Activated CD4-positive, CD25-positive, alpha-beta regulatory T cell treated with anti-CD3 and anti-CD28 coated beads, Interleukin-2, amount 50 U/mL, for 16 hours (primary cell): ENCODE data around the gene TMEM130.

Experiments
- DNase-seq: peaks from one replicate; pipeline ENCODE4 v3.0.0-alpha.2; 2020; ENCODE audit warnings: low read depth, low spot score

Gene TMEM130

DNA sequence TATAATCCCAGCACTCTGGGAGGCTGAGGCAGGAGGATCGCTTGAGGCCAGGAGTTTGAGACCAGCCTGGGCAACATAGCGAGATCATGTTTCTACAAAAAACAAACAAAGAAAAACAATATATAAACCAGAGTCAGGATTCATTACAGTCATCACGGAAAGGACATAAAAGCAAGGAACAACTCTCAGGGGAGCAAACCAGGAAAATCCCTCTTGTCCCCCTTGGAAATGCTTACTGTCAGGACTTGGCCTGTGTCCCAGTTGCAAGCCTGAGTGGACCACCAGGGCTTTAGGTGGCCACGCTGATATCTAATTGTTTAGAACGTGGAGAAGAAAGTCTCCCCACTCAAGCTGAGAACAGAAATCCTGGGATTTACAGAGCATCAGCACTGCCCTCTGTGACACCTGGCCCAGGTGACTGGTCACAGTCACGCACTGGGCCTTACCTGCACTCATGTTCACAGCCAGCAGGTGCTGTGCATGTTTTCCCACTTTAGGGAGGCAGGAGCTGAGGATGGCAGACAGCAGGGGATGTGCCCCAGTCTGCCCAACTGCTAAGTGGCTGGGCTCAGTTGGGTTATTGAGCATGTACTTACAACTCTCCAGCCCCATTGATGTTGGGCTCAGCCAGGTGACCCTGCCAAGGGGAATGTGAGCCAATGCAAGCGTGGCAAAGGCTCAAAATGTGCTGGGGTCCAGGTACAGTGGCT is 60.9 kb downstream of the TMEM130 start:
- DNase-seq, result no peak

DNA sequence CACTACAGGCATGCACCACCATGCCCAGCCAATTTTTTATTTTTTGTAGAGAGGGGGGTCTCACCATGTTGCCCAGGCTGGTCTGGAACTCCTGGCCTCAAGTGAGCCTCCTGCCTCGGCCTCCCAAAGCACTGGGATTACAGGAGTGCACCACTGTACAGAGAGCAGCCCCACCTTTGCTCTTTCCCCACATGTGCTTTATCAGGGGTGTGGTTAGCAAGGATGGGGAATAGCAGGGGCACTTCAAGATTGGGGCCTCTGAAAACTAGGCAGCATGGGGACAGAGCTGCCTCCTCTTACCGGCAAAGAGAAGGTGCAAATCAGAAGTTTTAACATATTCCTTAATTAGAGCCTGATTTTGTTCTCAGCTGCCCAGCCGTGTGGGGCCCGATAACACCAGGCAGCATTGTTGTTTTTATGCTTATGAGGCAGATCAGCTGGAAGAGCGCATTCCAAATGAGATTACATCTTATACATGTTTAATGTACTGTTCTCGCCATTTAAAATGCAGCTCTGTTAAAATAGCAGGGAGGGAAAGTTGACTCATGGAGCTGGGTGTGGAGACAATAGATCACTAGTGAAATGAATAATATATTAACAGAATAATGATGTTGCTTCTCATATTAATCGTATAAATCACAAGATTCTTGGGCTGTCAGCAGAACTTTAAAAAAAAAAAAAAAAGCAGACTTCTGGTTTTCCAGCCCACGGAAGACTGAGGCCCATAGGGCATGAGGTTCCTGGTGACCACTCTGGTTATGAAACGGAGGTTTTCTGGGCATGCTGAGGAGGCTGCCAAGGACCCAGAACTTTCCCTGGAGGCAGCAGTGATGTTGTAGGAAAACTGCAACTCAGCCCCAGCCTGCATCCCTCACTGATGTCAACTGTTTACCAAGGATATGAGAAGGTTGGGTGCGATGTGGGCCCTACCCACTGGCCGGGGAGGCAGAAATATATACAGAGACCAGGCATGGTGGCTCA is 62.5 kb downstream of the TMEM130 start:
- no peak for DNase-seq

DNA sequence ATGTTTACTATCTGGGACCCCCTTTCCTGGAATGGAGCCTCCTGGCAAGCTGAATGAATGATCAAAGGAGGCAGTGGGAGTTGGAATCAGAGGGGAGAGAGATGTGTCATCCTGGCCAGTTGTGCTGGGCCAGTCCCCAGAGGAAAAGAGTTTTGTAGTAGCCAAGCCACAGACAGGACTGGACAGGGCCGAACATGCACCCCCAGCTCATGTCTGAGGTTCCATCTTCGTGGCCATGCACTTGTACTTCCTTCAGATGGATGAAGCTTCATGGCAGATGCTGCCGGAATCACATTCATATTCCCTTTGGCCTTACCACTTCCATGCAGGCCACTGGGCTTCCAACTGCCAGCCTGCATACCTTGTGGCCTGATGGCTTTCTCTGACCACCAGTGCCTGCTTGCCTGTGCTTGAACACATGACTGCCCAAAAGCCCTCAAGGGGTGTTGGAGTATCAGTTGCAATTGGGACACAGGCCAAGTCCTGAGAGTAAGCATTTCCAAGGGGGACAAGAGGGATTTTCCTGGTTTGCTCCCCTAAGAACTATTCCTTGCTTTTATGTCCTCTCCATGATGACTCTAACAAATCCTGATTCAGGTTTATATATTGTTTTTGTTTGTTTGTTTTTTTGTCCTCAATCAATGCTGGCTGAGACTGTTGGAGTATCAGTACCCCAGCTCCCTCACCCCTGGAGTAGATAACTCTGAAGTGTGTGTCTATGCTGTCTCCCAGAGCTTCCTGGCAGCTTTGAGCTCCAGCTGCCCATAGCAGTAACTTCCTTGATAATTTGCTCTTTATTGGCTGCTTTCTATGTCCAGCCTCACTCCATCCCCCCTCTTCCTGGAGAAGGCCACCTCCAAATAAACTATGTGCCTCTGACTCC is 63.6 kb downstream of the TMEM130 start:
- DNase-seq, result no peak

DNA sequence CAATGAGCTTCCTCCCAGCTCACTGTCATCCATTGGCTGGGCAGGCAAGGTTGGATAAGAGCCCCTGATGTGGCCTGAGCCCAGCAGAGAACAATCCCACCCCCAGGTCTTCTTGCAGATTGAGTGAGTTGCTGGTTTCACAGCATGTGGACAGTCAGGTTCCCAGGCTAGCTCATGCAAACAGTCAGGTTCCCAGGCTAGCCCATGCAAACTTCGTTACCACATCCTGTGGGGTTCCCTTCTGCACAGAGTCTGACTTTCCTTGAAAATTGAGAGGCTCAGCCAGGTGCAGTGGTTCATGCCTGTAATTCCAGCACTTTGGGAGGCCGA is 67.1 kb downstream of the TMEM130 start:
- no peak for DNase-seq

DNA sequence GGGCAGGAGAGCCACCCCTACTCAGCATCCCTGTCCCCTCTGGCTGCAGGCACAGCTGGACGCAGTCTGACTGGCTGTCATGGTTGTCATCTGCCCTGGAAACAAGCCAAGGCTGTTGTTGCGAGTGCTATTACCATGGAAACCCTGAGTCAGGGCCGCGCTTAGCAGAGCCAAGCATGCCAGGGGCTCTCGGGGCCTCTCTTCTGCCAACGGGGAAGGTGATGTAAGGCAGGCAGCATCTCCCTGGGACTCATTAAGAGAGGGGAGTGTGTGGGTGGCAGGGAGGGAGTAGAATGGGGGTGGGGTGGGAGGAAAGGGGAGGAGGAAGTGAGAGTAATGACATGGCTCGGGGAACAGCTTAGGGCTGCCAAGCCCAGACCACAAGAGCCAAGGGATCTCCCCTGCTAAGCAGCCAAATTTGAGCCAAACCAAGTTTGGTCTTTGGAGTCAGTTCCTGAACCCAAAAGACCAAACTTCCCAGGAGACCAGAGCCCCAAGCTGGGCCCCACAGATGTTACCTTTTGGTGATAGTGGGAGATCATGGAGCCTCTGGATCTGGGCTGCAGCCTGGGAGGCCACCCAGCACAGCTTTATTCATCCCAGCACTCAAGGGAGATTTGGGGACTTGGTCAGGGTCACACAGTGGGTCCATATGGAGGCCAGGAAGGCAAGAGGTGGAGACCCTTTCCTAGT is 67.6 kb downstream of the TMEM130 start:
- no peak for DNase-seq

DNA sequence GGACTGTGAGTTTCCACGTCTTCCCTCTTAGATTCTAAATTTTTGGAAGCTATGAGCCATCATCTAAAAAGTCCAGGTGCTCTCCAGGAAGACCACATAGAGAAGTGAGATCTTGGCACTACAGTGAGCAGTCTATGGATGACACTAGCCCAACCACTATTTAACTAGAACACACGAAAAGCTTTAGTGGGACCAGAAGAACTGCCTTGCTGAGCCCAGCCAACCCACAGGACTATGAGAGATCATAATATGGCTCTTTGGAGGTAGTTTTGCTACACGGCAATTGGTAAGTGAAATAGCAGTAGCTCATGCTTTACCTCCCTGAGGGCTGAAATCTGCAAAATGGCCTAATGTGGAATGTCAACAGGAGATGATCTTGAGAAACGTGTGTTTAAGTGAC is 68.8 kb downstream of the TMEM130 start:
- DNase-seq, result no peak

DNA sequence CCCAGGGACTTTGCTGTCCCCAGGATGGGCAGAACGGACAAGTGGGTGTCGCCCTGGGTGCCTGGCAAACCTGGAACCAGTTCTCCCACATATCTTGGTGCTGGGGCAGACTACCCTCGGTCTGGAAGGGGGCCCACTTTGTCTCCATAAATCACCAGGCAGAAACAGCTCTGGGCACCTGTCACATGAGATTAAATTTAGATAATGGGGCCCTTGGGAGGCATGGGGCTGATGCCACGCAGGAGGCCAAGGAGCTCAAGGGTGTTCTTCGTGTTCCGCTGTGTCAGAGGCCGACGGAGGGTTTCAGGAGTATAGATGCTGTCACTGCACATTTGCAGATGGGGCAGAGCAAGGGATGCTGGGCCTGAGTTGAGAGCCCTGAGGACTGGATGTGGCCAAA is 72.7 kb downstream of the TMEM130 start:
- no peak for DNase-seq
